Fibroblast of villous mesenchyme (primary cell): ENCODE data around the gene OR5AP2. TPM values are rescaled to one million over a fixed set of nuclear protein-coding genes. Genes with fewer than 3 reads are reported as not detected.
"Not testable (repeated sequence)": the region's sequence is repeated elsewhere in the genome, so short reads cannot be mapped to it uniquely, and the experiment has no call there.

Source experiments
- DNase-seq: peaks from one replicate; pipeline ENCODE4 v3.0.0-alpha.2; 2010; ENCODE audit warnings: low read depth
- H3K4me3 ChIP-seq: 2 replicates; pipeline ENCODE4 v1.5.1; 2011; ENCODE audit warnings: low read depth, mild to moderate bottlenecking, low read length
- CTCF ChIP-seq: IDR thresholded peaks from 2 replicates; pipeline ENCODE4 v1.5.1; 2012; ENCODE audit warnings: low read depth, mild to moderate bottlenecking, low read length; ENCODE audit not compliant: insufficient read depth
- total RNA-seq: library from RNA; depleted of rRNA; stranded (reverse); fragments of >200 nt; gene quantifications from 2 replicates; pipeline ENCODE4 v1.2.3, GENCODE V29; 2012

Gene OR5AP2
- not detected in 2 replicates for total RNA-seq

GRCh38 chr11:56642339-56642738 is at the start of gene OR5AP2:
Gene OR5AP2, minus strand, starts transcription at chr11:56642439. Its CDS starts 0 bp downstream, at chr11:56642439.
- H3K4me3 ChIP-seq: no peak within 1 kb of the TSS
- TF ChIP-seq CTCF: no peak
- no peak for DNase-seq

GRCh38 chr11:56691179-56691578 is 48.9 kb upstream of the OR5AP2 start:
- not testable (repeated sequence) for H3K4me3 ChIP-seq, DNase-seq

- no peak overlapping the region for H3K4me3 ChIP-seq
- DNase-seq: no peak
- TF ChIP-seq CTCF: no peak
These were observed 46.4 kb upstream of the OR5AP2 start for GRCh38 chr11:56688554-56689100.

- no peak for DNase-seq
- no peak for TF ChIP-seq CTCF
- no peak overlapping the region for H3K4me3 ChIP-seq
These were observed 28.7 kb upstream of the OR5AP2 start for GRCh38 chr11:56670984-56671383.

- H3K4me3 ChIP-seq: no peak within 1 kb of the TSS
- DNase-seq: no peak
- no peak for TF ChIP-seq CTCF
These were observed 21.1 kb upstream of the OR5AP2 start, which contains the start of gene OR5AR1 for GRCh38 chr11:56663386-56663785. Gene OR5AR1, plus strand, starts transcription at chr11:56663686. Its CDS starts 0 bp downstream, at chr11:56663686.

- H3K4me3 ChIP-seq: no peak overlapping the region
- TF ChIP-seq CTCF: no peak
- DNase-seq: no peak
These were observed 17.5 kb upstream of the OR5AP2 start for GRCh38 chr11:56659755-56660154.

- no peak overlapping the region for H3K4me3 ChIP-seq
- TF ChIP-seq CTCF: no peak
- no peak for DNase-seq
These were observed 4.7 kb downstream of the OR5AP2 start for GRCh38 chr11:56637500-56637899.
